ENCODE measurements around the gene TRIP13.
"Not testable (repeated sequence)": the region's sequence is repeated elsewhere in the genome, so short reads cannot be mapped to it uniquely, and the experiment has no call there.

TRIP13 gene

DNA sequence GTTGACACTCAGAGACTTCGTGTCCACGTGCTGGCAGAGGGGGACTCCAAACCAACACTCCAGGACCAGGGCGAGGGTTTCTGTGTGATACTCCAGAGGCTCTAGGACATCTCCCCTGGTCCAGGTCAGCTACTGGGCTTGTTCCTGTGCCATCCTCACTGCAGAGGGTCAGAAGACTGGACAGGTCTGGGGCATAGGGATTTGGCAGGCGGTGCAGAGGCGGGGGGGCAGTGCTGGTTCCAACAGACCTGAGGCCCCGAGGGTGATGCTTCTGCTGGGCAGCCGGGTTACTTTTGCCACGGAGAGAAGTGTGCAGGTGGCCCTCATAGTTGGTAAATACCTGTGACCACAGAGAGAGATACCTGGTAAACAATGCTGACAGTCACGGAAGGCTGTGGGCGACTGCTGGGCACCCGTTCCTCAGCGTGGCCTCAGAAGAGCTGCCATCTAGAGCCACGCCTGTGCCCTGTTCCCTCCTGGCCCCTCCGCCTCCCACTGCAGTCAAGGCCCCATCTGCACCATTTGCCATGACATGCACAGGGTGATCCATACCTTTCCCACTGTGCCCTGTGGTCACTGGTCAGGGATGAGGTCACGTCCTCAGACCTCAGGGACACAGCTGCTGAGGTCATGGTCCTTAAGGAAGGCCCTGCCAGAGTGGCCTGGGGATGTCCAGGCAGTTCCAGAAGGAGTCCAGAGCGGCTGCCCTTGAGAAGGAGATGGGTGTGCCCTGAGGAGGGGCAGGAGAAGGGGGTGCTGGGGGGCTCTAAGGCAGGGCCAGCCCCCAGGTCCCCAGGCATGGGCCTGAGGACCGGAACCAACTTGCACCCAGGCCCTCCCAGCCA, 30.0 kb downstream of the TRIP13 start:
- no peak for DNase-seq

DNA sequence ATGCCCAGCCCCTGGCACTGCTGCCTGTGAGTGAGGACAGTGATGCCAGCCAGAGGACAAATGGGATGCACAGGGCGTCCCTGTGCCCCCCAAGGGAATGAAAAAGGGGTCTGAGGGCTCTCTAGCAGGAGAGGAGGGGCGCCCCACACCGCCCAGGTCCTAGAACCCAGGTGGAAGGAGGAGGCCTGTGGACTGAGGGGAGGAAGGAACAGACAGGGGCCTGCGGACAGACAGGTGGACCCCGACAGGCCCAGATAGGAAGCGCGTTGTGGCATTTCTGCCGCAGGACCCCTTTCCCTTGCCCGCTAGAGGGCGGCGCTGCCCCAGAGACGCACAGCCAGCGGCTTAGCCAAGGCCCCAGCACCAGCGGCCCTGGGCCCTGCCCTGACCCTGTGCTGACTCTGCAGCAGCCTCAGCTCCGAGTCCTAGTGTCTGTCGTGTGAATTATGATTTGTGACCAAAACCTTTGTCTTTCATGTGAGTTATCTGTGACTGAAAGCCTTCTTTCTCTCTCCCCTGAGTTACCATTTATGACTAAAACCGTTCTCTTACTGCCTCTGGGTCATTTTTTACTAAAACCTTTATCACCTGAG, 30.7 kb downstream of the TRIP13 start:
- peak; percentile 51 for DNase-seq

DNA sequence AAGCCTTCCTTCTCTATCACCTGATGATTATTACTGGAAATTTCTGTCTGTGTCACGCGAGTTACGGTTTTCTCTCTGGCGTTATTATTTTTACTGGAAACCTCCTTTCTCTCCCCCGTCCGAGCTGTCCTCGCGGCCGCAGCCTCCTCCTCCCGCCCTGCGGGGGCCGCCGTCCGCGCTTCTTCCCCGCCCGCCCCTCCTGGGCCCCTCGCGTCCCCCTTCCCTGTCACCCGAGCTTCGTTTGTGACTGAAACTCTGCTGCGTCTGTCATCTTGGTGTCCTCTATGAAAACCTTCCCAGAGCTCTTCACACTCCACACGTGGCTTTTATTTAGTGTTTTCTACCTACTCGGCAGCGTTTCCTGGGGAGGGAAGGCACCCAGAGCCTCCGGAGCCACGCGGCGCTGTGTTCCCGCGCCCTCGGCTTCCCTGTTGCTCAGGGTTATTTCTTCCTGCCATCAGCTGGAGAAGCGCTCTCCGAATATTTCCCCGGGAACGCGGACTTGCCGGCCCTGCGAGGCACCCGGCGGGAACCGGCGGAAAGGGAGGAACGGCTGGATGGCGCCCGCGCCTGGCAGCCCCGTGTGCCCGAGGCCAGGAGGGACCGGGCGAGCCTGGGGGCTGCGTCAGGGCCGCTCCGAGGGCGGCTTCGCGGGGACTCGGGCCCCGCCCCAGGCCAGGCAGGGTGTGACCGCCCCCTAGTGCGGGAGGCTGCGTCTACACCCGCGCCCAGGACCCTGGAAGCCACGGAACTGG, 33.9 kb downstream of the TRIP13 start:
- no peak for DNase-seq

DNA sequence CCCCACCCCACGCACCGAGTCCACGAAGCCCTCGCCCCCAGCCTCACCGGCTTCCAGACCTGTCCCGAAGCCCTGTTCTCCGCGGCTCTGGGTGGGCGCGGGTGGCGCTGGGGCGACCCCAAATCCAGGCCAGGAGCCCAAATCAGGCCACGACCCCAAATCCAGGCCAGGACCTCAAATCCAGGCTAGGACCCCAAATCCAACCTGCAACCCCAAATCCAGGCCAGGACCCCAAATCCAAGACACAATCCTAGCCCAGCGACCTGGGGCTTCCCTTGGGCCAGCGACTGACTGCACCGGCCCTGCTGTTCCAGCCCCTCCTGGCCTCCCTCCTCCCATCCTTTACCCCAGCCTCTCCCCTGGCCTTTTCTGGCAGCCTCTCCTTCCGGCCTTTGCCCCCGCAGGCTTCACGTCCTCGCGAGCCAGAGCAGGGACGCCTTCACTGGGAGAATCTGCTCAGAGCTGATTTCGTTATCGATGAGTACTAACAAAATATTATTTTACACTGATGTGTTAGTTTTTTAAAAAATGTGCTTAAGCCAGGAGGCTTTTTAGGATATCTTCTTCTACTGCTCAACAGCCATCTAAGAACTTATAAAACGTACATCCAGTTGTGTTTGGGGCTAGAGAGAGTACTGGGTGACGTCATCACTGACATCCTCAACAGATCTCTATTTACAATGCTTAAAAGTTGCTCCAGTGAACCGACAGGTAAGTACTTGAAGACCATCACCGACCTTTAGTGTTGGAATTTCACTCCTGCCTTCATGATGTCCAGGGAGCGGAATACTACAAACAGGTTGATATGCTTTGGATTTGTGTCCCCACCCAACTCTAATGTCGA, 34.7 kb downstream of the TRIP13 start:
- no peak for DNase-seq

DNA sequence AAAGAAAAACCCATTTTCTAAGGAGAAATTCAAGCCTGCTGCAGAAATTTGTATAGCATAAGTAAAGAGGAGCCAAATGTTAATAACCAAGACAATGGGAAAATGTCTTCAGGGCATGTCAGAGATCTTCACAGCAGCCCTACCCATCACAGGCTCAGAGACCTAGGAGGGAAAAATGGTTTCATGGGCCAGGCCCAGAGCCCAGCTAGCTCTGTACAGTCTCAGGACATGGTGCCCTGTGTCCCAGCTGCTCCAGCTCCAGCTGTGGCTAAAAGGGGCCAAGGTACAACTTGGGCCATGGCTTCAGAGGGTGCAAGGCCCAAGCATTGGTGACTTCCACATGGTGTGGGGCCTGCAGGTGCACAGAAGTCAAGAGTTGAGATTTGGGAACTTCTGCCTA, 36.5 kb downstream of the TRIP13 start:
- not testable (repeated sequence) for DNase-seq

DNA sequence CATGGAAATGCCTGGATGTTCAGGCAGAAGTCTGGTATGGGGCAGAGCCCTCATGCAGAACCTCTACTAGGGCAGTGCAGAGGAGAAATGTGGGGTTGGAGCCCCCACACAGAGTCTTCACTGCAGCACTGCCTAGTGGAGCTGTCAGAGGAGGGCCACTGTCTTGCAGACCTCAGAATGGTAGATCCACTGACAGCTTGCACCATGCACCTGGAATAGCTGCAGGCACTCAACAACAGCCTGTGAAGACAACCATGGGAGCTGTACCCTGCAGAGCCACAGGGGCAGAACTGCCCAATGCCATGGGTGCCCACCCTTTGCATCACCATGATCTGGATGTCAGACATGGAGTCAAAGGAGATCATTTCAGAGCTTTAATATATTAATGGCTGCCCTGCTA, 36.9 kb downstream of the TRIP13 start:
- peak; percentile 3 for DNase-seq

DNA sequence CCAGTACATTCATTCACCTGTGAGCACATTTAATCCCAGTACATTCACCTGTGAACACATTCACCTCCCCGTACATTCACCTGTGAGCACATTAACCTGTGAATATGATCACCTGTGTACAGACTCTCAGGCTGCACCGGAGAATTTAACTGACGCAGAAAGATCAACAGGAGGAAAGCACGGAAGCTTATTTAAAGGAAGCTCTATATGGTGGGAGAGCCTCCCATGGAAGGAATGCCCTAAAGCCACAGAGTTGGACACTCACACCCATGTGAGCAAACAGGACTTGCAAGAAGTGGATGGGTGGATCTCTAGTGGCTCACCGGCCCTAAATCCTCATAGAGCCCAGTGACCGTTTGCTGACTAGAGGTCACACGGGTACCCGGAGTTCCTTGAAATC, 38.2 kb downstream of the TRIP13 start:
- DNase-seq = no peak

DNA sequence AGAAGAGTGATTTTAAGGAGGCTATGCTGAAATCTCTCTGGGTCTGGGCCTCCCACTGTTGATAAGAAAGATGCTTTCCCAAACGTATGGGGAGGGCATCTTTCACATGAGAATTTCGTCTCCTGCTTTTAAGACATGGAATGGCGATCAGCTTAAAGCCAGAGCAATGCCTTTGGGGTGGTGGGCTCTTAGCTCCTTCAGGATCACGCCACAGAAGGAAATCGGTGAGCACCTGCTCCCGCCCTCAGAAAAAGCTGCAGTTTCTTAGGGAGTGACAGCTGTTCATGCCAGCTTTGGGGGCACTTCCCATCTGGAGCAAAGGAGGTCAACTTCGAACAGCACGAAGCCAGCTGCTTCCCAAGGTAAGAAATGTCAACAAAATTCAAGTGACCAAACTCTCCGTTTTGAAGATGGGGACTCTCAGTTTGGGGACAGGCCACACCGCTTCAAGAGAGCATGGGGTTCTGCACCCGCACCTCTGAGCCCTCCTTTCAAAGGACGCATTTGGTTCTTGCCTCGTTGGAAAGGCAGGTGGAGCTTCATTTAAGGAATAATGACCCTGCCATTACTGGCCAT, 39.0 kb downstream of the TRIP13 start:
- no peak for DNase-seq

DNA sequence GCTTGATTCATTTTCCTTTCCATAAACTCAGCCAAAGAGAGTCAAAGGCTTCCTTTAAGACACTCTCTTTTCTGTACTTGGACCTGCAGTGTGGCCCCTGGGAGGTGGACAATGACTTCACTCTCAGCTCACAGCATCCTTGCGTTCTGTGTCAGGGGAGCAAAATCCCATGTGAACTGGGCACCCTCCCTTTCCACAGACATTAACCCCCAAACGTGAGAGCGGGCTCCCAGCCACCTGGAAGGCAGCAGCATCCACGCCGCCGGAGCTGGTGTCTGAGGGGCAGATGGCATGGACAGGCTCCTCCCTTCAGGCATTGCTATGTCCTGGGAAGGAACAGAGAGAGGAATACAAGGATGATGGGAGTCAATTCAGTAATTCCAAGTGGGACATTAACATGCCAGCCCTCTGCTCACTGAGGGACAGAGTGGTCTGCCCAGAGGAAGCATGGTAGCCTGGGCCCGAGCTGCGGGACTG, 39.5 kb downstream of the TRIP13 start:
- DNase-seq = no peak

DNA sequence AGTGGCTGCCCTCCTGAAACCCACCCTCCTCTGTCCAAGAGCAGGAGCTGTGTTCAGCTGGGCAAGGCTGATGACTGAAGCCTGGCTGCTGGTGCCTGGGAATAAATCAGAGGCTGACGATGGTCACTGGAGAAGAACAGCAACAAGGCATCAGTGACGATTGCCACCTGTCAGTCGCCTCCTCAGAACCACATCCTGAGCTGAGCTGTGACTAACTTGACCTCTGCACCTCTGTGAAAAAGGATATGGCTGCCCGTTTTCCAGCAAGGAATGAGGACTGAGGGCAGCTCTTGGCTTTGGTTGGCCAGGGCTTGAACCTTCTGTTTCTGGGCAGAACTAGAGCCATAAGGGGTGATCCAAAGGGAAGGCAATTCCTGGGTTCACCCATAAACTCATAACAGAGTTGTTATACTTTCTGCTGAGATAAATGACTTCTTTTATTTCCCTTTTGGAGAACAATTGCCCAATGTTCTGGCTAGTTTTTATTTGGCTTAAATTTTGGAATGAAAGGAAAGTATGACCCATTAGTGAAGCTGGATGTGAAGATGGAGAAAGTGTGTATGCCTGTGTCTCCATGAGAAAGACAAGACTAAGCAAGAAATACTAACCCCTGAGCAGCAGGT, 40.1 kb downstream of the TRIP13 start:
- no peak for DNase-seq

DNA sequence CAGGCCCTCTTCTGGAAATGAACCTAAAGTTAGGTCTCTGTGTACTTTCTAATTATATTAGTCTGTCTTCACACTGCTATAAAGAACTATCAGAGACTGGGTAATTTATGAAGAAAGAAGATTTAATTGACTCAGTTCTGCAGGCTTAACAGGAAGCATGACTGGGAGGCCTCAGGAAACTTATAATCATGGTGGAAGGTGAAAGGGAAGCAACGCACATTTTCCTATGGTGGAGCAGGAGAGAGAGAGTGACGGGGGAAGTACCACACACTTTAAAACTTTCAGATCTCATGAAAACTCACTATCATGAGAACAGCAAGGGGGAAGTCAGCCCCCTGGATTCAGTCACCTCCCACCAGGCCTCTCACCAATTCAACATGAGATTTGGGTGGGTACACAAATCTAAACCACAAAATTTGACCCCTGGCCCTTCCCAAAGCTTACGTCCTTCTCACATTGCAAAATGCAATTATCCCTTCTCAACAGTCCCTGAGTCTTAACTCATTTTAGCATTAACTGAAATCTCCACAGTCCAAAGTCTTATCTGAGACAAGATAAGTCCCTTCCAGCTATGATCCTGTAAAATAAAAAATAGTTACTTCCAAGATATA, 40.7 kb downstream of the TRIP13 start:
- DNase-seq = no peak

DNA sequence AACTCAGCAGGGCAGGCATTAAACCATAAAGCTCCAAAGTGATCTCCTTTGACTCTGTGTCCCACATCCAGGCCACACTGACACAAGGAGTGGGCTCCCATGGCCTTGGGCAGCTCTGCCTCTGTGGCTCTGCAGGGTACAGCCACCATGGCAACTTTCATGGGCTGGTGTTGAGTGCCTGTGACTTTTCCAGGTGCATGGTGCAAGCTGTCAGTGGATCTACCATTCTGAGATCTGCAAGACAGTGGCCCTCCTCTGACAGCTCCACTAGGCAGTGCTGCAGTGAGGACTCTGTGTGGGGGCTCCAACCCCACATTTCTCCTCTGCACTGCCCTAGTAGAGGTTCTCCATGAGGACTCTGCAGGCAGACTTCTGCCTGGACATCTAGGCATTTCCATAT, 41.3 kb downstream of the TRIP13 start:
- not testable (repeated sequence) for DNase-seq

DNA sequence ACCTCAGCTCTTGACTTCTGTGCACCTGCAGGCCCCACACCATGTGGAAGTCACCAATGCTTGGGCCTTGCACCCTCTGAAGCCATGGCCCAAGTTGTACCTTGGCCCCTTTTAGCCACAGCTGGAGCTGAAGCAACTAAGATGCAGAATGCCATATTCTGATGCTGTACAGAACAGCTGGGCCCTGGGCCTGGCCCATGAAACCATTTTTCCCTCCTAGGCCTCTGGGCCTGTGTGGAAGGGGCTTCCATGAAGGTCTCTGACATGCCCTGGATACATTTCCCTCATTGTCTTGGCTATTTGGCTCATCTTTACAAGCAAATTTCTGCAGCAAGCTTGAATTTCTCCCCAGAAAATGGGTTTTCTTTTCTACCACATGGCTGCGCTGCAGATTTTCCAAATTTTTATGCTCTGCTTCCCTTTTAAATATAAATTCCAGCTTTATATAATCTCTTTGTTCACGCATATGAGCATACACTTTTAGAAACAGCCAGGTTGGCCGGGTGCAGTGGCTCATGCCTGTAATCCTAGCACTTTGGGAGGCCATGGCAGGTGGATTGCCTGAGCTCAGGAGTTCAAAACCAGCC, 41.8 kb downstream of the TRIP13 start:
- DNase-seq = not testable (repeated sequence)

DNA sequence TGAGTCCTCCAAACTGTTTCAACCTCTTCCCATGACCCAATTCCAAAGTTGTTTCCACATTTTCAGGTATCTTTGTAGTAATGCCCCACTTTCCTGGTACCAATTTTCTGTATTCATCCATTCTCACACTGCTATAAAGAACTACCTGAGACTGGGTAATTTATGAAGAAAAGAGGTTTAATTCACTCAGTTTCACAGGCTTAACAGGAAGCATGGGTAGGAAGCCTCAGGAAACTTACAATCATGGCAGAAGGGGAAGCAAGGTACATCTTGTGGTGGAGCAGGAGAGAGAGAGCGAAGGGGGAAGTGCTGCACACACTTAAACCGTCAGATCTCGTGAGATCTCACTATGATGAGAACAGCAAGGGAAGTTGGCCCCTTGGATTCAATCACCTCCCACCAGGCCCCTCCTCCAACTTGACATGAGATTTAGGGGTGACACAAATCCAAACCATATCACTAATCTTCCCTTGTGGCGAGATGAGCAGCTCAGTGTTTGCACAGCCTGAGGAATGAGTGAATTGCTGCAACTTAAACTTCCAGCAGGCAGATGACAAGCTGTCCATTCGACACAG, 42.9 kb downstream of the TRIP13 start:
- no peak for DNase-seq

DNA sequence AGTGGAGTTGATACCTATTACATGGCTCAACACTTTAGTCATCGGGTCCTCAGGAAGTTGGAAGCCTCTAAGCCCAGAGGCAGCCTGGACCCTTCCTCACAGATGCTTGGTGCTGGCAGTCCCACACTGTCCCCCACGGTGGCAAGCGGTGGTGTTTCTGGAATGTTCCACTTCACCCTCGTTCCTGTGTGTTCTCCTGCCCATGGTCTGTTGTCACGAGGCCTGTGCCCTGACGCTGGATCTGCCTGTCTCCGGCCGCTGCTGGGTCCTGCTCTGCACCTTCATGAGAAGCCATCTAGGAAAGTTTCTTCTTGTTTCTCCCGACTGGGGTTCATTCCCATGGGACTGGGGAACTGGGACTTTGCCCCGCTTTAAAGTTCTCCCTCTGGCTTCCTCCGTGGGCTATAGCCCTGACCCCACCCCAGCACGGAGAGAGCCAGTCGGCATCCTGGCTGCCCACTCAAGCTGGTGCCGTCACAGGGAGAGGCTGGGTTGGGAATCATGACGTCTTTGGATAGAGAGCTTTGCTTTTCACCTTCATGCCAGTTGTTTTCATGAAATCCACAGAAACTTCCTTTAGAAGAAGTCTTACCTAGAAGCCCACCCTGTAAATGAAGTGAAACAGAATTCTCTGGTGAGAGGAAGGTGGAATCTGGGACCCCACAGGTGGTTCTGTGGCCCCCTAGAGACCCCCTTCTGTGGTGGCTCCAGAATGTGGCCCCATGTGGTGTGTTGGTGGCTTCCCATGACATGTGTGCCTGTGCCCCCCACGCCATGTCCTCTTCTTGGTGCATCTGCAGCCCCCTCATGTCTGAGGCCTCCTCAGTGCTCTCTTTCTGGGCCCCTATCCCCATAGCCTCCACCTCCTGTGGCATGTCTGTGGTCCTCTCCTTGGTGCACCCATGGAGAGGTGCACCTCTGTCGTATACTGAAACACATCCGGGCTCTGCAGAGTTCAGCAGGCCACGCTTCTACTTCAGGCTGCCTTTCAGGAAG, 43.8 kb downstream of the TRIP13 start:
- DNase-seq = no peak

DNA sequence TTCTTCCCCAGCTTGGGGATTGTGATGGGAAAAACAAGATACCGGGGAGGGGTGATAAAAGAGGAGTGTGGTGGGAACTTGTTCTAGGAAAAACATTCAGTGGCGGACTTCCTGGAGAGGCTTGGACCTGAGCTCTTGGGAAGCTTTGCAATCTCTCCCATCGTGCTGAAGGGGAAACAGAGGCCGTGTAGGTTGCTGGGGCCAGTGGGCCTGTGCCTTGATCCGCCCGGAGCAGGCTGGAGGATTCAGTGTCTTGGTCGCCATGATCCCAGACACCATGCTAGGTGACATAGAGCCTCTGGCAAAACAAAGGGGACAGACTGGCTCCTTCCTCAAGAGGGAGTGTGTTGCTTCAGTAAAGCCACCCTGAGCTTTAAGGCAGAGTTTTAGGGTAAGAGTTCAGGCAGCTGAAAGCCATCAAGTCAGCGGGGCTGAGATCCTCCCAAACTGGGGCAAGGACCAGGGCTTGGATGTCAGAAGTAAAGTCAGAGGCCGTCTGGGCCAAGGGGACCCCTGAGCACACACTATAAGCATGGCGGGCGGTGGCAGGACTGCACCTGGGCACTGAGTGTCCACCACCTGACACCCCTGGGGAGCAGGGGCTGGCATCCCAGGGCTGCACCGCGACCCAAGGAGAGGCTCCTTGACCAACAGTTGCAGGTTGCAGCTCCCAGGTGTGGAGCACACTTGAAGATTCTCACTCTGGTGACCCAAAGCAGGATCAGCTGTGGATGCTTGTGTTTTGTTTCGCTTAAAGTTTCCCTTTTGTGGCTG, 44.7 kb downstream of the TRIP13 start:
- DNase-seq = no peak

DNA sequence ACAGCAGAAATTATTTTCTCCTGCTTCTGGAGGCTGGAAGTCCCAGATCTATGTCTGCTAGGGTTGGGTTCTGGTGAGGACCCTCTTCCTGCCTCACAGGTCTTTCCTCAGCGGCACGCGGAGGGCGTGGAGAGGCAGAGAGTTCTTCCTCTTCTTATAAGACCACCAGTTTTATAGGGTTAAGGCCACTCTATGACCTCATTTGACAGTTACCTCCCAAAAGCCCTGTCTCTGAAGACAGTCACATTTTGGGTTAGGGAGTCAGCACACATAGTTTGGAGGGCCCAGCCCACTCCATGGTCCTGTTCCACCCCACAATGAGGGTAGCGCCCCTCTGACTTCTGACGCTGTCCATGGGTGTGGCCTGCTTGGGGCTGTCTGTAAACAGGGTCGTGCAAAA, 46.7 kb downstream of the TRIP13 start:
- DNase-seq = no peak

DNA sequence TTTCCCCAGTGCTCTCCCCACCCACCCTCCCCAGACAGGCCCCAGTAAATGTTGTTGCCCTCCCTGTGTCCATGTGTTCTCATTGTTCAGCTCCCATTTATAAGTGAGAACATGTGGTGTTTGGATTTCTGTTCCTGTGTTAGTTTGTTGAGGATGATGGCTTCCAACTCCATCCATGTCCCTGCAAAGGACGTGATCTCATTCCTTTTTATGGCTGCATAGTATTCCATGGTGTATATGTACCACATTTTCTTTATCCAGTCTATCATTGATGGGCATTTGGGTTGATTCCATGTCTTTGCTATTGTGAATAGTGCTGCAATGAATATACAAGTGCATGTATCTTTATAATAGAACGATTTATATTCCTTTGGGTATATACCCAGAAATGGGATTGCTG, 48.1 kb downstream of the TRIP13 start:
- not testable (repeated sequence) for DNase-seq

Measured in activated CD4-positive, alpha-beta T cell treated with anti-CD3 and anti-CD28 coated beads for 1 hour (primary cell).